ENCODE data around the gene NKD1.

- TF ChIP-seq CTCF (IDR thresholded peaks at IDR 0.05) (no peak), POLR2A (IDR thresholded peaks at IDR 0.05) (no peak), POLR2AphosphoS5 (IDR thresholded peaks at IDR 0.05; ENCODE audit: insufficient read depth in 1 of 2, low read depth in 1 of 2) (no peak)
Observed at GRCh38 chr16:50525262-50525661, 22.9 kb upstream of the NKD1 start.

Data from vagina (tissue), 2 donors.